Pulmonary artery endothelial cell (primary cell): ENCODE measurements around the gene TARM1. TPM values are rescaled to one million over a fixed set of nuclear protein-coding genes. Genes with fewer than 3 reads are reported as not detected.

Experiments
- DNase-seq: peaks from one replicate; pipeline ENCODE4 v3.0.0-alpha.2; 2011; ENCODE audit warnings: low read depth, low spot score
- total RNA-seq: library from RNA; depleted of rRNA; stranded (reverse); fragments of >200 nt; gene quantifications from 2 replicates; pipeline ENCODE4 v1.2.3, GENCODE V29; 2014

TARM1 gene
- total RNA-seq = not detected in 2 replicates

DNA sequence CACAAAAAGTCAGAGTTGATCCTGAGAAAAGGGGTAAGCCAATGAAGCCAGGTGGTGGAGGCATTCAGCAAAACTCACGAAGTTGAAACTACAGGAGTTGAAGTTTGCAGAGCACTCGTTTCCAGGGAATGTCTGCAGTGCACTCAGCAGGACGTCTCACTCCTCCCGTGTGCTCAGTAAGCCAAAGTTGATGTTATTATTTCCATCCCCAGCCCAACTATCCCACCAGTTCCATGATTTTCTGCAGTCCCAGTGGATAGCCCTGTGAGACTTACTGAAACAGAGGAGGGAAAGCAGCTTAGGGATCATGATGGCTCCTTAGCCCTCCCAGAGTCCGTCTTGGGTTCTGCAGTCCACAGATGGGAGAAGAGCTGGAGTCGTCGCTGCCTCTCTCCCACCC lies at the start of gene TARM1:
Gene TARM1 (minus strand): TSS at position 334 of the 400 bp plus-strand sequence. CDS start 25 bp downstream, at position 309.
- DNase-seq = no peak

GRCh38 chr19:54129617-54129996 lies 48.4 kb upstream of the TARM1 start:
- no peak for DNase-seq

DNA sequence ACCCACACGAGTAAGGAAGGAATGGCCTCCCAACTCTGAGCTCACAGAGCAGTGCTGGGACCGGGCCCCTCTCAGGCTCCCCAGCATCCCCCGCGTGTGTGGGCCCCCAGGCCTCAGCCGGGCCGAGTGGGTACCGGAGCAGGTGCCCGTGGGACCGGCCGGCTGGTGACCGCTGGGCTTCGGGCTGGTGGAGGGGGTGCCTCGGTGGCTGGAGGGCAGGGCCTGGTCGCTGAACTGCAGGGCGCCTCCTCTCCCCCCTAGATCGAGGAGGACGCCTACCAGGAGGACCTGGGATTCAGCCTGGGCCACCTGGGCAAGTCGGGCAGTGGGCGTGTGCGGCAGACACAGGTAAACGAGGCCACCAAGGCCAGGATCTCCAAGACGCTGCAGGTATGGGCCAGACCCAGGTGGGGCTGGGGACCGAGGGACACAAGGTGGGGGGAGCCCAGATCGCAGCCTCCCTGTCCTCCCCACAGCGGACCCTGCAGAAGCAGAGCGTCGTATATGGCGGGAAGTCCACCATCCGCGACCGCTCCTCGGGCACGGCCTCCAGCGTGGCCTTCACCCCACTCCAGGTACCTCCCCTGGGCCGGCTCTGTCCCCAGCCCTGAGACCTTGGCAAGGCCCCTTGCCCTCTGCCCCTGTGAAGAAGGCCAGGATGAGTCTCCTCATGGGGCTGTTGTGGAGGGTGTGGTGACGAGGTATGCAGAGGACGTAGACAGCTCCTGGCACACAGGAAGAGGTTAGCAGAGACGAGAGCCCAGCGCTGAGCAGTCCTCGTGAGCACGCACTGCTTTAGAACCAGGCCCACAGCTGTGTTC lies 47.8 kb upstream of the TARM1 start:
- no peak for DNase-seq

DNA sequence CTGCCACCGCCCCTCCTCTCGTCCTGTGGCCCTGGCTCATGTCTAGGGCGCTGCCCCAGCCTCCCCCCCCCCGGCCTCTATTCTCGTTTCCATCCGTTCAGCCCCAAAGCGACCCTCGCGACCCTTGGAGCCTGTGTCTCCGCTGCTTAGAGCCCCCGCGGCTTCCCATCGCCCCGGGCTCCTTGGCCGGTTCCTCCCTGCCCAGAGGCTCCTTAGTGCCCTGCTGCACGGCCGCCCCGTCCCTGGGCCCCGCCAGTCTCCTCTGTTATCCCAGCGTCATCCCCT lies 47.2 kb upstream of the TARM1 start:
- no peak for DNase-seq

GRCh38 chr19:54127688-54128440 lies 46.7 kb upstream of the TARM1 start:
- no peak for DNase-seq

GRCh38 chr19:54125713-54126112 lies 44.5 kb upstream of the TARM1 start:
- no peak for DNase-seq

- DNase-seq = no peak
Measured at GRCh38 chr19:54124393-54124792, 43.2 kb upstream of the TARM1 start.

- no peak for DNase-seq
Measured at GRCh38 chr19:54123682-54124081, 42.5 kb upstream of the TARM1 start.

- DNase-seq = no peak
Measured at GRCh38 chr19:54121259-54121658, 40.1 kb upstream of the TARM1 start.

- DNase-seq = peak; percentile 94
Measured at GRCh38 chr19:54115109-54116063, 34.2 kb upstream of the TARM1 start, which contains the start of the genes PRPF31 and TFPT. Gene PRPF31, plus strand, starts transcription at chr19:54115754. Its CDS starts 2,525 bp downstream, at chr19:54118279. Gene TFPT, minus strand, starts transcription at chr19:54115657. Its CDS starts 388 bp downstream, at chr19:54115269.

- DNase-seq = no peak
Measured at GRCh38 chr19:54114340-54115108, 33.4 kb upstream of the TARM1 start.

GRCh38 chr19:54109651-54110050 lies 28.5 kb upstream of the TARM1 start:
- DNase-seq = no peak

GRCh38 chr19:54108496-54108895 lies 27.3 kb upstream of the TARM1 start:
- DNase-seq = no peak

- DNase-seq = no peak
Measured at GRCh38 chr19:54107876-54108490, 26.8 kb upstream of the TARM1 start.

DNA sequence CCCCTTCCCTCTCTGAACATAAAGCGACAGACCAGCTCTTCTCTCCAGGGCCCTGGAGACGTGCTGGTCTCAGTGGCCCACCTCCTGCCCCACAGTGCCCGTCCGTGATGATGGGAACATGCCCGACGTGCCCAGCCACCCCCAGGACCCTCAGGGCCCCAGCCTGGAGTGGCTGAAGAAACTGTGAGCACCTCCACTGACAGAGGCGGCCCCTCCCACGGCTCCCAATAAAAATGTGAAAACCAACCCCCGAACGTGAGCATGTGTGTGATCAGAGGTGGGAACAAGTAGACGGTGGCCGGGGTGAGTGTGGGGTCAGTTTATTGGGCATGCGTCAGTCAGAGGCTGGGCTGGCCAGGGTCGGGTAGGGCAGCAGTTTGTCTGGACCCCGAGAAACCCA lies 25.6 kb upstream of the TARM1 start:
- DNase-seq = no peak

GRCh38 chr19:54105796-54106195 lies 24.6 kb upstream of the TARM1 start:
- DNase-seq = no peak

DNA sequence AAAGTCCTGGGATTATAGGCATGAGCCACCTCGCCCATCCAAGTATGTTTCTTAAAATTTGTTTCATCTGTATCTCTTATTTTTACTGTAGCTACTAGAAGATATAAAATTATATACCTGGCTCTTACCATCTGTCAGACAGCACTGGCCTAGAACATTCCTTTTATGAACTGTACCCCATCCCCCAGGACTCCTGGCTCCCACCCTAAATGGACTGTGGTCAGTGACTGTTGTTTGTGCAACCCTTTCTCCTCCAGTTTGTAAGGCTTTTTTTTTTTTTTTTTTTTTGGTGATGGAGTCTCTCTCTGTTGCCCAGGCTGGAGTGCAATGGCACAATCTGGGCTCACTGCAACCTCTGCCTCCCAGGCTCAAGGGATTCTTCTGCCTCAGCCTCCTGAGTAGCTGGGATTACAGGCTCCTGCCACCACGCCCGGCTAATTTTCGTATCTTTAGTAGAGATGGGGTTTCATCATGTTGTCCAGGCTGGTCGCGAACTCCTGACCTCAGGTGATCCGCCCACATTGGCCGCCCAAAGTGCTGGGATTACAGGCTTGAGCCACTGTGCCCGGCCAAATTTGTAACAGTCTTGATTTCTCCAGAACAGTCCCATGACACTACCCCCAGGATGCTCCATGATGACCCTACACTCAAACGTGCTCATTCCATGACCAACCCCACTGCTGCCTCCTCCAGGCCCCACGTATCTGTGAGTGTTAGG lies 24.0 kb upstream of the TARM1 start:
- DNase-seq = no peak

DNA sequence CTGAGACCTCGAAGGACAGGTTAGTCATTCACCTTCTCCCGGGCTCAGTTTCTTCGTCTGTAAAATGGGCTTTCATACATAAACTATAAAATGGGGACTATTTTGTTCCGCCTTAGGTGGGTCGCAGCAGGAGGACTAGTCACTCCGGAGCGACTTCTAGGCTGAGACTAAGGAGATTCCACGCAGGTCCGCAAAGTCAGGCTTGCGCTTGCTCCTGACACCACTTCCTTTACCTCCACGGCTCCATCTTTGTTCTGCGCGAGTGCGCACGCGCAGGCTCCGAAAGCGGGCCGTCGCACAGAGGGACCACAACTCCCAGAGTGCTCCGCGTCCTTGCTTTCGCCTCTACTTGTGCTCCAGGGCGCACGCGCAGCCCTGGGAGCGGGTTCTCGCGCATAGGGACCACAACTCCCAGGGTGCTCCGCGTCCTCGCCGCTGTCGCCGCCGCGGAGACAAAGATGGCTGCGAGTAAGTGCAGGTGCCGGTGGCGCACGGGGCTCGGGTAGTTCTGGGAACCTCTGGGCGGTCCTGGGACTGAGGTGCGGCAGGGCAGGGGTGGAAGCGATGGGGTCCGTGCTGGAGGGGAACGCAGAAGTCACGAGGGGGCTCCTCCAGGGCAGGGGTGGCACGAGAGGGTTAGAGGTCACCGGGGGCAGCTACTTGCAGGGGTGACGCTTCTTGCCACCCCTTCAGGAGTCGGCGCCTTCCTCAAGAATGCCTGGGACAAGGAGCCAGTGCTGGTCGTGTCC lies 21.4 kb upstream of the TARM1 start, which contains the start of gene NDUFA3:
Gene NDUFA3 (plus strand): TSS at position 435 of the 749 bp plus-strand sequence. CDS start 24 bp downstream, at position 459.
- peak; percentile 91 for DNase-seq

DNA sequence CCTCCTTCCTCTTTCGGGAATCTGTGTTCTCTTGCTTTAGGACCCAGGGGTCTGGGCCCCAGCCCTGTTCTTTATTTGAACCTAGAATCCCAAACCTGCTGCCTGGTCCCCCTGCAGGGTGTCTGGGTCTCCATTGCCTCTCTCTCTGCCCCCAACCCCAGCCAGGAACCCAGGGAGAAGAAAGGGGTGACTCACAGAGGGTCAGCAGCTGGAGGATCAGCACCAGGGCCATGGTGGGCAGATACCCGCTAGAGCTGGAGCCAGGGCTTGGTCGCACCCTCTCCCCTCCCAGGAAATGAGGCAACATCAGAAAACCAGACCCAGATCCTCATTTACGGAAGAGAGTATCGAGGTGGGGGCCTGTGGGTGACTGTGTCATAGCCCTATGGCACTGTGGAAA lies 19.4 kb upstream of the TARM1 start, which contains the start of gene OSCAR:
Gene OSCAR (minus strand): TSS at position 243 of the 400 bp plus-strand sequence. CDS start 11 bp downstream, at position 232.
- DNase-seq = no peak
